Measurements from ENCODE around the gene INO80E. TPM values are rescaled to one million over a fixed set of nuclear protein-coding genes. Genes with fewer than 3 reads are reported as not detected.
"Not testable (repeated sequence)": the region's sequence is repeated elsewhere in the genome, so short reads cannot be mapped to it uniquely, and the experiment has no call there.

The INO80E gene
- total RNA-seq, 1 donor from 2014 or later = 34.7 TPM

- ATAC-seq (peak; percentile 10), DNase-seq (ENCODE audit: low spot score) (no peak)
These were observed 13.2 kb downstream of the INO80E start for GRCh38 chr16:30009085-30009862.

DNA sequence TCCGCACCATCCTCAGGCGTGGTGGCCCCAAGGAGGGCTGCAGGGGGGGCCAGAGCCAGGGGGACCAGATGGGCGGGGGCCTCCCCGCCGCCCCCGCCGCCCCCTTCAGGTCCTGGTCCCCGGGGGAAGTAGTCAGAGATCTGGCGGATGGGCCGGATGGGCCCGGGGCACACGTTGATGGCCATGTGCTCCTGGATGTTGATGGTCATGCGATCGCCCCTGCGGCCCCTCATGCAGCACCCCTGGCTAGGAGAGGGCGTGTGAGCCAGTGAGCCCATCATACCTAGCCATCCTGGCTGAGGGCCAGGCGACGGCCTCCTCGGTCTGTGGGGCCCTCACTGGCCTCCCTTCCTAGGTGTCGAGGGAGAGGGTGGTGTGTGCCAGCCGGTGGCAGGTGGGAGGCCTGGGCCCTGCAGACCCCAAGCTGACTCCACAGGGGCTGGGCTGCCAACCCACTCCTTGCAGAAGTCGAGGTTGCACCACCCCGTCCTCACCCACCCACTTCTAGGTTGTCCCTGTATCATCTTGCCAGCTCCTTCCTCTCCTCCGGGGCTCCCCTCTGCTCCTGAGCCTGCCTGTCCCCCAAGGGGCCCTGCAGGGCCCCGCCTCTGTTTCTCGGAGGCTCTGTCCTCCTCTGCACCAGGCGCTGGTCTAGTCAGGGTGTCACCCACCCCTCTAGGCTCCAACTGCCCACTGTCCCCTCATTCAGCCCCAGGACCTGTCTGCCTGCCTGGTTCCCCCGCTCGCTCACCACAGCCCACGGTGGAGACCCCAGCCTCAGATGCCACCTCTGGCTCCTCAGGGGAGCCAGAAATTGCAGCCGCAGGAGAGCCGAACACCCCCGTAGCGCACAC, 14.2 kb downstream of the INO80E start:
- ATAC-seq (no peak), DNase-seq (ENCODE audit: low spot score) (no peak)

DNA sequence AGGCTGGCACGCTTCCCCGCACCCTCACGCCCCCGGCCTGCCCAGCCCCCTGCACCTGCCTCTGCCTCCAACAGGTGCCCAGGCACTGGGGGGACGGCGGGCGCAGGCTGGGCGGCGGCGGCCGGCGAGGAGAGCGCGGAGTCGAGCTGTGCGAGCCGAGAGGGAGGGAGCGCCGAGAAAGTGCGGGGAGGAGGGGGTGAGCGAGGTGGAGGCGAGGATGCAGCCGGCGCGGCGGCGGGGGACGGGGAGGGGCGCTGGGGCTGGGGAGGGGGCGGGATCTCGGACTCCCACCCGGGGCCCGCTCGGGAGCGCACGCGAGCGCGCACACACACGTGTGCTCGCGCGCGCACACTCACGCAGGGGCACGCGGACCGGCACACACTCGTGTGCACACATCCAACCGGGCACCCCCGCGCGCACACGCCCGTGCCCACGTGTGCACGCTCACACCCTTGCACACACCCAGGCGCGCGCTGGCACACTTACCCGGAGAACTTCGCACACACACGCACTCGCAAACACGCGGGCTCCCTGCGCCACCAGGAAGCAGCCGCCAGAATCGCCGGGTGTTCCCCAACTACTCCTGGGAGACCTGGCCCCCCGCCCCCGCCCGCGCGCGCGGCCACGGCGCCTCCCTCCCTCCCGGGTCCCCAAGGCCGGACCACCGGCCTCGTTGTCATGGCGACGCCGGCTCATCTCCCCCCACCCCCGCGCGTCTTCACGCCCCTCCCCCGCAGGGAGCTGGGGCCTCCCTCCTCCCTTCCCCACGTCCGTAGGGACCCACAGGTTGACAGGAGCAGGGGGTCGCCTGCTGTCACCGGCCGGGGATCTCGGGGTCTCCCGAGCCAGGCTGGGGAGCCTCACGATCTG, 15.0 kb downstream of the INO80E start, which contains the start of gene DOC2A:
Gene DOC2A, minus strand, starts transcription at position 184 of the 870 bp plus-strand sequence. CDS start 805 bp downstream, outside the sequence.
- no peak for DNase-seq (ENCODE audit: low spot score)
- ATAC-seq = no peak

GRCh38 chr16:30011714-30012504, 15.9 kb downstream of the INO80E start:
- no peak for ATAC-seq
- DNase-seq (ENCODE audit: low spot score) = no peak

DNA sequence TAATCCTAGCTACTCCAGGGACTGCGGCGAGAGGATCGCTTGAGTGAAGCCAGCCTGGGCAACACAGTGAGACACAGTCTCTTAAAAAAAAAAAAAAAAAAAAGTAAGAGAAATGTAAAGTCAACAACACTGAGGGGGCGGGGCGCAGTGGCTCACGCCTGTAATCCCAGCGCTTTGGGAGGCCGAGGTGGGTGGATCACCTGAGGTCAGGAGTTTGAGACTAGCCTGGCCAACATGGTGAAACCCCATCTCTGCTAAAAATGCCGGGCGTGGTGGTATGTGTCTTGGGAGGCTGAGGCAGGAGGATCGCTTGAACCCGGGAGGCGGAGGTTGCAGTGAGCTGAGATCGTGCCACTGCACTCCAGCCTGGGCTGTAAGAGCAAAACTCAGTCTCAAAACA, 16.6 kb downstream of the INO80E start:
- ATAC-seq; DNase-seq (ENCODE audit: low spot score): not testable (repeated sequence)

GRCh38 chr16:30015450-30015849, 19.4 kb downstream of the INO80E start:
- not testable (repeated sequence) for ATAC-seq; DNase-seq (ENCODE audit: low spot score)

DNA sequence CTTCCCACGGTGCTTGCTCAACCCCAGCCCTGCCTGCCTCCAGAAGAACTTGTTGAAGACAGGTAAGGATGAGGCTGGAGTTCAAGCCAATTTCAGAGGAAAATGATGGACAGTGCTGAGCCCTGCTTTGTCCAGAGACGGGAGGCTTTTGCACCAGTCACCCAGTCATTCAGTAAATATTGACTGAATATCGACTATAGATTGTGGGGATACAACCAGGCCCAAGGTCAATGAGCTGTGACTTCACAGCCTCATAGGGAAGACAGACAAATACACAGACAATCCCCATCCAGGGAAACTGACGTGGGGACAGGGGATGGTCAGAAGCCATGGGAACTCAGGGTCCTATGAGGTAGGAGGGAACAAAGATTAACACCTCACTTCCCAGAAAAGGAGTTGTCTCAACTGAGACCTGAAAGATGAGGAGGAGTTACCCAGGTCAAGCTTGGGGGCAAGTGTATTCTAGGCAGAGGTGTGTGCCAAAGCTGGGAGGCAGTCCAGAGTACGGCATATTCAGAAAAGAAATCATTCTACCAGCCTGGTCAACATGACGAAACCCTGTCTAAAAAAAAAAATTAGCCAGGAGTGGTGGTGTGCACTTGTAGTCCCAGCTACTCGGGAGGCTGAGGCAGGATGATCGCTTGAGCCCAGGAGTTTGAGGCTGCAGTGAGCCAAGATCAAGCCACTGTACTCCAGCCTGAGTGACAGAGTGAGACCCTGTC, 20.7 kb downstream of the INO80E start:
- DNase-seq (ENCODE audit: low spot score) = no peak
- ATAC-seq = no peak

DNA sequence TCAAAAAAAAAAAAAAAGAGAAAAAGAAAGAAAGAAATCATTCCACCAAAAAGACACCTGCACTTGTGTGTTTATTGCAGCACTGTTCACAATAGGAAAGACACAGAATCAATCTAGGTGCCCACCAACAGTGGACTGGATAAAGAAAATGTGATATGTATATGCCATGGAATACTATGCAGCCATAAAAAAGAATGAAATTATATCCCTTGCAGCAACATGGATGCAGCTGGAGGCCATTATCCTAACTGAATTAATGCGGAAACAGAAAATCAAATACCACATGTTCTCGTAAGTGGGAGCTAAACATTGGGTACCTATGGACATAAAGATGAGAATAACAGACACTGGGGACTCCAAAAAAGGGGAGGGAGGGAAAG, 21.2 kb downstream of the INO80E start:
- ATAC-seq (no peak), DNase-seq (ENCODE audit: low spot score) (no peak)

GRCh38 chr16:30017937-30018336, 21.9 kb downstream of the INO80E start:
- DNase-seq (ENCODE audit: low spot score); ATAC-seq: not testable (repeated sequence)

DNA sequence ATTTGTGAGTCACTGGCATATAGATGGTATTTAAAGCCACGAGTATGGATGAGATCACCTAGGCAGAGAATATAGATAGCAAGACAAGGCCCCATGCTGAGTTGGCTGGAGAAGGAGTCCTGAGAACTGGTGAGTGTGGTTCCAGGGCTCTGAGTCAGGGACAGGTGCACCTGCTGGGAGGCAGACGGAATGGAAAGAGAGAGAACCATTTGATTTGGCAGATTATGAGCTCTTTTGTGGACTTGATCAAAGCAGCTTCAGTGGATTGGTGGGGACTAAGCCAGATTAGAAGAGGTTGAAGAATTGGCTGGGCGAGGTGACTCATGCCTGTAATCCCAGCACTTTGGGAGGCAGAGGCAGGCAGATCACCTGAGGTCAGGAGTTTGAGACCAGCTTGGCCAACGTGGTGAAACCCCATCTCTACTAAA, 22.7 kb downstream of the INO80E start:
- DNase-seq (ENCODE audit: low spot score) (no peak), ATAC-seq (no peak)

DNA sequence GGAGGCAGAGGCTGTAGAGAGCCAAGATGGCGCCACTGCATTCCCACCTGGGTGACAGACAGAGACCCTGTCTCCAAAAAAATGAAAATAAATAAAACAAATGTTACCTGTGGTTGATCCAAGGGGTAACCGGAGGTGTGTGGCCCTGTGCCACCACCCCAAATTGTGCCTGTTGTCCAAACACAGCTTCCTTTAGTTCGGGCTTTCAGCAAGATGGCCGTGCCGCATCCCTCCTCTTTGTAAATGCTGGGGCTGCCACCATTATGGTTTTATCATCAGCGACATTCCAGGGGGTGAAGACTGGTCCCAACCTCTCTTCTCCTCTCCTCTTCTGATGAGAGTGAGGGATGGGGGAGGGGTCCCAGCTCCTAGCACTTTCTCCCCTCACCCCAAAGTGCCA, 26.8 kb downstream of the INO80E start, which contains the start of gene C16orf92:
Gene C16orf92, plus strand, starts transcription at position 312 of the 400 bp plus-strand sequence. CDS start 143 bp downstream, outside the sequence.
- ATAC-seq (no peak), DNase-seq (ENCODE audit: low spot score) (no peak)

GRCh38 chr16:30023586-30023985, 27.5 kb downstream of the INO80E start:
- ATAC-seq = no peak
- DNase-seq (ENCODE audit: low spot score) = no peak

DNA sequence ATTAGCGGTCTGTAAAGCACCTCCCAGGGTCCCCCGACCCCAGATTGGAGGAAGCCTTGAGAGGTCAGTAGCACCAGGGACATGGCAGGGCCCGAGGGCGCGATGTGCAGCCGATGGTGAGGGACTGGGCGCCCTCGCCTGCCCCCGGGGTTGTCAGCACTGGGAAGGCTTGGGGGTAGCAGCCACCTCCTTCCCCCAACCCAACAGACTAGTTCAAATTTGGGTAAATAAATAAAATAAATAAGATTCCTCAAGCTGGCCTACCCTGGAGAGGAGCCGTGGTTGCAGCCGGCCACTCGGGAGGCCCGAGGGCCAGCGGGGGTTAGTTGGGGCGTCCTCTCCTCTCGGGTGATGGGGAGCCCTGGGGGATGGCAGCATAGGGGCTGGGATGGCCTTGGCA, 28.4 kb downstream of the INO80E start:
- ATAC-seq = no peak
- DNase-seq (ENCODE audit: low spot score) = no peak

DNA sequence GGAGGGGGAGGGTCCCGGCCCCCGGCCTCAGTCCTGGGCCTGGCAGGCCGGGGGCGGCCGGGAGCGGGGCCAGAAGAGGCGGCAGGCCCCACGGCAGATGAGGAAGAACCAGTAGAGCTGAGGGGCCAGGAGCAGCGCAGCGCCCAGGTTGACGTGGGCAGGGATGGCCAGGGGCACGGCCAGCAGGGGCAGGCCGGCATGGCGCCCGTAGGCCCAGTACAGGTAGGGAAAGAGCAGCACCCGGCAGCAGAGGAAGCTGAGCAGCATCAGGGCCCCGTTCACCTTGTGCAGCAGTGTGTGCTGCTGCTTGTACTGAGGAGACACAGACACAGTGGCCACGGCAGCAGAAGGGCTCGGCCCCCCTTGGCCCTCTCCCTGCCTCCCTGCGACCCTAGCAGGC, 29.1 kb downstream of the INO80E start:
- DNase-seq (ENCODE audit: low spot score) = no peak
- ATAC-seq = no peak

DNA sequence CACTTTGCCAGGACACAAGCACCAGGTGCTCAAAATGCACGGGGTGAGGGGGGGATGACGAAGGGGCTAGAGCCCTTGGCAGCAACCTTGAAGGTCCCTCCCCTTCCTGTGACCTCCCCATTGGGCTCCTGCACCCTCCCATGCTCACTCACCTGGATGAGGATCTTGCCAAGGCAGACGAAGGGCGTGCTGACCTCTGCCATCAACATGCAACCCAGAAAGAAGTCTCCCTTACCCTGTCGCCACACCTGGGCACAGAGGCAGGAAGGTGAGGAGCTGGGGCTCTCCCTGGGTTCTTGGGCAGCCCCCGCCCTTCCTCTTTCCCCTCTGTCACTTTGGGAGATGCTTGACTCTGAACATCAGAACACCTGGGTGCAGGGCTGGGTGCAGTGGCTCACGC, 29.5 kb downstream of the INO80E start:
- ATAC-seq (no peak), DNase-seq (ENCODE audit: low spot score) (no peak)

- ATAC-seq = no peak
- no peak for DNase-seq (ENCODE audit: low spot score)
These were observed 30.4 kb downstream of the INO80E start for GRCh38 chr16:30026449-30026848.

DNA sequence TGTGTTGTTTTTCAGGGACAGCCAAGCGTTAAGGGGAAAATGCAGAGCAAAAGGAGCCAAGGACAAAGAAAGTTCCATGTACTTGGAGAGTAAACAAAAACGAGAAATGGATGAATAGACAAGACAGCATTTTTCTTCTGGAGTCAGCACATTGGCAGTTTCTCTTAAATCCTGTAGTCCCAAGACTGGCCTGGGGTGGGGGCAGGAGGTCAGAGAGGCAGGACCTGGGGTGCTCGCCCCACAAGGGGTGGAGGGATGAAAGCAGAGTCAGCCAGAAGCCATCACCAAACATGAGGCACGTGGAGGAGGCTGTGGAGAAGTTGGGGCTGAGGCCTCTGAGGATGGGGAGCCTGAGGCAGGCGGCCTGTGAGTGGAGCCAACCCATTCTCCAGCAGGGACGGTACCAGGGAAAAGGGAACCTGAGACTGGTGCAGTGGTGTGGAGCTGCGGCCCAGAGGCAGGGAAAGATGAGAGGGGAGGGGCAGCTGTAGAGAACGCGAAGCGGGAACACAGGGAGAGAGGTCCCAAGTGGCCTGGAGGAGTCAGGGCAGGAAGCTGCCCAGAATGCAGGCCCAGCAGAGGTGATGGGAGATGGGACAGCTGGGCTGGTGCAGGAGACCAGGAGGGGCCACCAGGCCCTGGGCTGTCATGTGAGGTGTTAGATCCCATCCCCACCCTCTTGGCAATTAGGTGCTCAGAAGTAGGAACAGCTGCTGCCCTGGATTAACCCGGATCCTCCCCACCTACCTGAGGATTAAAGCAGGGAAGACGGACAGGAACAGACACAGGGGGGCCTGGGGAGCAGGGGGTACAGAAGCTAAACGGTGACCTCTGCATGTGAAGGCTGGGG, 31.8 kb downstream of the INO80E start:
- DNase-seq (ENCODE audit: low spot score) (no peak), ATAC-seq (no peak)

GRCh38 chr16:30028438-30029076, 32.5 kb downstream of the INO80E start:
- DNase-seq (ENCODE audit: low spot score) (no peak), ATAC-seq (peak; percentile 59)

Measured in left lobe of liver (tissue), 2 donors.